Parathyroid adenoma (tissue), 2 donors: ENCODE measurements around the gene HMGN3.

Source experiments
- H2AFZ ChIP-seq: fragments of 300-600 bp; sonication (generic); one replicate; pipeline ENCODE4 v1.7.0; 2017; ENCODE audit warnings: antibody characterized with exemption, mild to moderate bottlenecking
- H3K27ac ChIP-seq: fragments of 300-600 bp; sonication (generic); one replicate; pipeline ENCODE4 v1.7.0; 2017
- H3K27me3 ChIP-seq: fragments of 300-600 bp; sonication (generic); one replicate; pipeline ENCODE4 v1.7.0; 2017; ENCODE audit warnings: low read length; ENCODE audit not compliant: control insufficient read depth, insufficient read depth
- H3K36me3 ChIP-seq: fragments of 300-600 bp; sonication (generic); one replicate; pipeline ENCODE4 v1.7.0; 2017; ENCODE audit warnings: low read length; ENCODE audit not compliant: control insufficient read depth, insufficient read depth
- H3K4me1 ChIP-seq: fragments of 300-600 bp; sonication (generic); one replicate; pipeline ENCODE4 v1.7.0; 2017; ENCODE audit warnings: control low read depth
- H3K4me2 ChIP-seq: fragments of 300-600 bp; sonication (generic); one replicate; pipeline ENCODE4 v1.7.0; 2017; ENCODE audit warnings: low read length
- H3K4me3 ChIP-seq: fragments of 300-600 bp; sonication (generic); one replicate; pipeline ENCODE4 v1.7.0; 2017; ENCODE audit warnings: low read depth, low read length
- H3K79me2 ChIP-seq: fragments of 300-600 bp; sonication (generic); one replicate; pipeline ENCODE4 v1.7.0; 2017; ENCODE audit warnings: control low read depth
- H3K9ac ChIP-seq: fragments of 300-600 bp; sonication (generic); one replicate; pipeline ENCODE4 v1.7.0; 2017; ENCODE audit warnings: mild to moderate bottlenecking
- H3K9me3 ChIP-seq: fragments of 300-600 bp; sonication (generic); one replicate; pipeline ENCODE4 v1.7.0; 2017; ENCODE audit warnings: low read length; ENCODE audit not compliant: control insufficient read depth
- TF ChIP-seq, protein P1 (sequence below): fragments of 300-600 bp; sonication (generic); IDR thresholded peaks from one replicate; pipeline ENCODE4 v1.7.0; 2017; ENCODE audit warnings: antibody characterized with exemption, mild to moderate bottlenecking
- donor health status: primary hyperparathyroidism.

The HMGN3 gene

GRCh38 chr6:79212859-79213258 is 21.6 kb downstream of the HMGN3 start:
- Histone ChIP-seq H3K4me1 (peaks cover 12% of the 10 kb centered on the region), H2AFZ (no peak overlapping the region), H3K9ac (no peak overlapping the region), H3K36me3 (no peaks in the 10 kb centered on the region), H3K27me3 (no peaks in the 10 kb centered on the region), H3K4me2 (no peak overlapping the region), H3K27ac (no peak overlapping the region), H3K79me2 (peaks cover 9% of the 10 kb centered on the region), H3K4me3 (no peak overlapping the region), H3K9me3 (no peaks in the 10 kb centered on the region)
- TF ChIP-seq, protein P1, sequence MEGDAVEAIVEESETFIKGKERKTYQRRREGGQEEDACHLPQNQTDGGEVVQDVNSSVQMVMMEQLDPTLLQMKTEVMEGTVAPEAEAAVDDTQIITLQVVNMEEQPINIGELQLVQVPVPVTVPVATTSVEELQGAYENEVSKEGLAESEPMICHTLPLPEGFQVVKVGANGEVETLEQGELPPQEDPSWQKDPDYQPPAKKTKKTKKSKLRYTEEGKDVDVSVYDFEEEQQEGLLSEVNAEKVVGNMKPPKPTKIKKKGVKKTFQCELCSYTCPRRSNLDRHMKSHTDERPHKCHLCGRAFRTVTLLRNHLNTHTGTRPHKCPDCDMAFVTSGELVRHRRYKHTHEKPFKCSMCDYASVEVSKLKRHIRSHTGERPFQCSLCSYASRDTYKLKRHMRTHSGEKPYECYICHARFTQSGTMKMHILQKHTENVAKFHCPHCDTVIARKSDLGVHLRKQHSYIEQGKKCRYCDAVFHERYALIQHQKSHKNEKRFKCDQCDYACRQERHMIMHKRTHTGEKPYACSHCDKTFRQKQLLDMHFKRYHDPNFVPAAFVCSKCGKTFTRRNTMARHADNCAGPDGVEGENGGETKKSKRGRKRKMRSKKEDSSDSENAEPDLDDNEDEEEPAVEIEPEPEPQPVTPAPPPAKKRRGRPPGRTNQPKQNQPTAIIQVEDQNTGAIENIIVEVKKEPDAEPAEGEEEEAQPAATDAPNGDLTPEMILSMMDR, result no peak

DNA sequence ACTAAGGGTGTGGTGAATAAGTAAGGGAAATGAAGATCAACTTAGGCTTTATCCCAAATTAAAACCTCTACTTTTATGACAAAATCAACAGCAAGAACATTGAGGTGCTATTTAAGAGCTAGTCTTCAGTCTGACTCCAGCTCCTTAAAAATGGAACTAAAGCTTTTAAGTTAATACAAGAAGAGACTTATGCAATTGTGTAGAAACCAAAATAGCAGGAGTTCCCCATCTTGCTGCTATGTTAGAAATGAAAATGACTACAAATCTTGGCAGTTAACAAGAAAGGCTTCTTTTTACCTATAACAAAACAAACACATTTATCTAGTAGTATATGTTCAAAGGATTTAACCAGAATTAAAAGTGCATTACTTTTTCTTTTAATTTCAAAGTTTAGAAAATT is 25.7 kb downstream of the HMGN3 start:
- Histone ChIP-seq H3K79me2 (peaks cover 9% of the 10 kb centered on the region), H3K9me3 (no peaks in the 10 kb centered on the region), H3K9ac (no peak overlapping the region), H3K36me3 (no peaks in the 10 kb centered on the region), H3K27ac (no peak overlapping the region), H3K4me3 (no peak overlapping the region), H3K27me3 (no peaks in the 10 kb centered on the region), H2AFZ (no peak overlapping the region), H3K4me2 (no peak overlapping the region), H3K4me1 (peaks cover 3% of the 10 kb centered on the region)
- TF ChIP-seq, protein P1, result no peak

- no peak overlapping the region for H3K4me2 ChIP-seq
- no peaks in the 10 kb centered on the region for H3K4me1 ChIP-seq
- H3K27ac ChIP-seq, result no peak overlapping the region
- H3K36me3 ChIP-seq, result no peaks in the 10 kb centered on the region
- no peak overlapping the region for H2AFZ ChIP-seq
- TF ChIP-seq, protein P1, result no peak
- H3K9me3 ChIP-seq, result no peaks in the 10 kb centered on the region
- no peak overlapping the region for H3K4me3 ChIP-seq
- H3K79me2 ChIP-seq, result no peaks in the 10 kb centered on the region
- H3K27me3 ChIP-seq, result no peaks in the 10 kb centered on the region
- no peak overlapping the region for H3K9ac ChIP-seq
Observed at GRCh38 chr6:79203753-79204253, 30.7 kb downstream of the HMGN3 start.

DNA sequence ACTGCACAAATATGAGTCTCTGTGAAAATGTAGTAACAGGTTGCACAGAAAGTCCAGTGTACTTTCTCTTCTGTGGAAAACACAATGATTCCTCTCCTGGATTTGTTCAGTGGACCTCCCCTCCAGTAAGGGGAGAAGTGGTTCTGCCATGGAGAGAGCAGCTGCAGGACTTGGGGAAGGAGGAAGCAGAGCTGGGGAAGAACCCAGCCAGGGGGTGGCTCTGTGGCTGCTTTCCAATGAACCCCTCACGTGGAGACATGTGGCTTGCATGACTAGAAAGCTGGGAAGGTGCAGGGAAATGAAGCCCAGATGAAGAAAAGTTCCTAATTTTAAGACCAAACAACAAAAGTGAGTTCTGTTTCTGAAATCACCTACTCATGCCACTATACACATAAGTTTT is 31.9 kb downstream of the HMGN3 start:
- Histone ChIP-seq H3K9me3 (no peaks in the 10 kb centered on the region), H3K9ac (no peak overlapping the region), H2AFZ (no peak overlapping the region), H3K79me2 (no peaks in the 10 kb centered on the region), H3K4me3 (no peak overlapping the region), H3K27me3 (no peaks in the 10 kb centered on the region), H3K4me1 (no peaks in the 10 kb centered on the region), H3K36me3 (no peaks in the 10 kb centered on the region), H3K27ac (no peak overlapping the region), H3K4me2 (no peak overlapping the region)
- TF ChIP-seq, protein P1, result no peak

- Histone ChIP-seq H3K36me3 (no peaks in the 10 kb centered on the region), H3K27ac (no peak overlapping the region), H3K4me3 (no peak overlapping the region), H3K27me3 (no peaks in the 10 kb centered on the region), H3K4me1 (peaks cover 3% of the 10 kb centered on the region), H3K79me2 (no peaks in the 10 kb centered on the region), H2AFZ (no peak overlapping the region), H3K9me3 (no peaks in the 10 kb centered on the region), H3K9ac (no peak overlapping the region), H3K4me2 (no peak overlapping the region)
- TF ChIP-seq, protein P1, result no peak
Observed at GRCh38 chr6:79201983-79202382, 32.5 kb downstream of the HMGN3 start.
